Skeletal muscle tissue (tissue), 4 donors: ENCODE measurements around the gene SRSF7. TPM values are rescaled to one million over a fixed set of nuclear protein-coding genes. Genes with fewer than 3 reads are reported as not detected.

Experiments
- H3K27ac ChIP-seq: one replicate; pipeline ENCODE4 v1.7.0; 2013; ENCODE audit warnings: mild to moderate bottlenecking, low read depth, low read length, inconsistent platforms
- H3K27me3 ChIP-seq, 3 donors: one replicate each; pipeline ENCODE4 v1.7.0; 2013; ENCODE audit warnings: low read length in 3 of 3; ENCODE audit not compliant: control insufficient read depth in 3 of 3, insufficient read depth in 3 of 3
- H3K36me3 ChIP-seq, 3 donors: one replicate each; pipeline ENCODE4 v1.7.0; 2013; ENCODE audit warnings: low read length in 3 of 3; ENCODE audit not compliant: control insufficient read depth in 3 of 3, insufficient read depth in 3 of 3
- H3K4me1 ChIP-seq, 3 donors: one replicate each; pipeline ENCODE4 v1.7.0; 2013; ENCODE audit warnings: low read length in 3 of 3, mild to moderate bottlenecking in 3 of 3; ENCODE audit not compliant: control insufficient read depth in 3 of 3, insufficient read depth in 3 of 3
- H3K4me3 ChIP-seq, 3 donors: one replicate each; pipeline ENCODE4 v1.7.0; 2013; ENCODE audit warnings: low read length in 3 of 3
- H3K9ac ChIP-seq, 3 donors: one replicate each; pipeline ENCODE4 v1.7.0; 2013; ENCODE audit warnings: low read length in 3 of 3, mild to moderate bottlenecking in 3 of 3, moderate library complexity in 2 of 3, low read depth in 1 of 3
- H3K9me3 ChIP-seq, 3 donors: one replicate each; pipeline ENCODE4 v1.7.0; 2013; ENCODE audit warnings: low read length in 3 of 3; ENCODE audit not compliant: control insufficient read depth in 3 of 3
- total RNA-seq: library from RNA; depleted of rRNA; stranded (reverse); fragments of >200 nt; gene quantifications from one replicate; pipeline ENCODE4 v1.2.3, GENCODE V29; 2014
- donor health status: Osteomylitis.

SRSF7 gene
- total RNA-seq, 1 donor from 2014 or later: 79.9 TPM

GRCh38 chr2:38735999-38736320, 15.2 kb downstream of the SRSF7 start:
- Histone ChIP-seq H3K27me3 (no peaks in the 10 kb centered on the region), H3K9me3 (no peaks in the 10 kb centered on the region), H3K9ac (no peak overlapping the region), H3K4me3 (no peak overlapping the region), H3K36me3 (peaks cover 23 to 28% (median 24%) of the 10 kb centered on the region in 3 donors), H3K4me1 (peaks cover 0 to 5% (median 3%) of the 10 kb centered on the region in 3 donors), H3K27ac (no peak overlapping the region)

- Histone ChIP-seq H3K4me3 (no peak overlapping the region), H3K9me3 (no peaks in the 10 kb centered on the region), H3K9ac (no peak overlapping the region), H3K36me3 (peaks cover 27 to 30% (median 29%) of the 10 kb centered on the region in 3 donors), H3K4me1 (peaks cover 0 to 5% (median 3%) of the 10 kb centered on the region in 3 donors), H3K27me3 (no peaks in the 10 kb centered on the region), H3K27ac (no peak overlapping the region)
These were observed 16.7 kb downstream of the SRSF7 start for GRCh38 chr2:38734299-38735058.

- Histone ChIP-seq H3K36me3 (peaks cover 29 to 32% (median 30%) of the 10 kb centered on the region in 3 donors), H3K27me3 (no peaks in the 10 kb centered on the region), H3K9me3 (no peaks in the 10 kb centered on the region), H3K9ac (no peak overlapping the region), H3K4me3 (no peak overlapping the region), H3K4me1 (peaks cover 0 to 5% (median 3%) of the 10 kb centered on the region in 3 donors), H3K27ac (no peak overlapping the region)
These were observed 17.7 kb downstream of the SRSF7 start for GRCh38 chr2:38733300-38733971.

GRCh38 chr2:38731684-38732221, 19.4 kb downstream of the SRSF7 start:
- Histone ChIP-seq H3K9me3 (no peaks in the 10 kb centered on the region), H3K4me3 (no peak overlapping the region), H3K9ac (no peak overlapping the region), H3K27me3 (no peaks in the 10 kb centered on the region), H3K27ac (no peak overlapping the region), H3K36me3 (peaks cover 24 to 27% (median 27%) of the 10 kb centered on the region in 3 donors), H3K4me1 (no peaks in the 10 kb centered on the region)

DNA sequence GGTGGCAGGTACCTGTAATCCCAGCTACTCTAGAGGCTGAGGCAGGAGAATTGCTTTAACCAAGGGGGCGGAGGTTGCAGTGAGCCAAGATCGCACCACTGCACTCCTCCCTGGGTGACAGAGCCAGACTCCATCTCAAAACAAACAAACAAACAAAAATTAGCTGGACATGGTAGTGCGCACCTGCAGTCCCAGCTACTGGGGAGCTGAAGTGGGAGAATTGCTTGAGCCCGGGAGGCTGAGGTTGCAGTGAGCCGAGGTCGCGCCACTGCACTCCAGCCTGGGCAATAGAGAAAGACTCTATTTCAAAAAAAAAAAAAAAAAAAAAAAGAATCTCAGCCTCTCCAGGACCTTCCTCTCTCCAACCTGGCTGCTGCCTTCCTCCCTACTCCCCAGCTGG, 20.1 kb downstream of the SRSF7 start:
- Histone ChIP-seq H3K4me1 (no peaks in the 10 kb centered on the region), H3K36me3 (peaks cover 24 to 27% (median 27%) of the 10 kb centered on the region in 3 donors), H3K27ac (no peak overlapping the region), H3K4me3 (no peak overlapping the region), H3K9me3 (no peaks in the 10 kb centered on the region), H3K9ac (no peak overlapping the region), H3K27me3 (no peaks in the 10 kb centered on the region)

DNA sequence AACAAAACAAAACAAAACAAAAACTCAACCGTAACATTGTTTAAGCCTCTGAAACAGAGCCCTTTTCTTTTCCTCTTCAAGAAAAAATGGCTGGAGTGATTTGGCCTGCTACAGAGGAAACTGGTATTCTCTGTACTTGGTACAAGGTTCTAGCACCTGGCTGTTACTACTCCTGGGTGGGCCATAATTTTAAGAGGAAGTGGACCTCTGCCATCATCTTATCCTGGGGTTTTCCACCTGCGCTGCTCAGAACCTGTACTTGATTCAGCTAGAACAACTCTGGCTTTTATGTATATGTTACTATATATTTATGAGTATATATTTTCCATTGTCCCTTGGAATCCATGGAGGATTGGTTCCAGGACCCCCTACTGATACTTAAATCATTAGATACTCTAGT, 22.5 kb downstream of the SRSF7 start:
- Histone ChIP-seq H3K36me3 (peaks cover 23 to 26% (median 23%) of the 10 kb centered on the region in 3 donors), H3K27me3 (no peaks in the 10 kb centered on the region), H3K4me3 (no peak overlapping the region), H3K9ac (no peak overlapping the region), H3K27ac (no peak overlapping the region), H3K9me3 (no peaks in the 10 kb centered on the region), H3K4me1 (peaks cover 0 to 2% (median 1%) of the 10 kb centered on the region in 3 donors)

DNA sequence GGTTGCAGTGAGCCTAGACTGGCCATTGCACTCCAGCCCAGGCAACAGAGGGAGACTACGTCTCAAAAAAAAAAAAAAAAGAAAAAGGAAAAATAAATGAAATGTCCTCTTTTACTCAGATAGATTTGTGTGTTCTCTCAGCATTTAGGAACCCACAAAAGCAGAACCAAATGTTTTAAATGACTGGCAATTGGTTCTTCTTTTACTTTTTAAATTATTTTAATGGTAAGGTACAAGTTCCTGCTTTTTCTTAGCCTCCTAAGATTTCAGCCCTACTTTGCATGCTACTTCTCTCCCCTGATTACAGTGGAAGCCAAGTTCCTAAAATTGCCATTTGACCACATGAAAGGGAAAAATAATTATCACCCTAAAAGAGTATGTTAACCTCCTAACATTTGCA, 23.5 kb downstream of the SRSF7 start:
- H3K9me3 ChIP-seq: no peaks in the 10 kb centered on the region
- H3K36me3 ChIP-seq: peaks cover 17 to 19% (median 17%) of the 10 kb centered on the region in 3 donors
- H3K27ac ChIP-seq: no peak overlapping the region
- H3K9ac ChIP-seq: no peak overlapping the region
- H3K4me3 ChIP-seq: no peak overlapping the region
- H3K27me3 ChIP-seq: no peaks in the 10 kb centered on the region
- H3K4me1 ChIP-seq: peaks cover 3 to 12% (median 7%) of the 10 kb centered on the region in 3 donors

DNA sequence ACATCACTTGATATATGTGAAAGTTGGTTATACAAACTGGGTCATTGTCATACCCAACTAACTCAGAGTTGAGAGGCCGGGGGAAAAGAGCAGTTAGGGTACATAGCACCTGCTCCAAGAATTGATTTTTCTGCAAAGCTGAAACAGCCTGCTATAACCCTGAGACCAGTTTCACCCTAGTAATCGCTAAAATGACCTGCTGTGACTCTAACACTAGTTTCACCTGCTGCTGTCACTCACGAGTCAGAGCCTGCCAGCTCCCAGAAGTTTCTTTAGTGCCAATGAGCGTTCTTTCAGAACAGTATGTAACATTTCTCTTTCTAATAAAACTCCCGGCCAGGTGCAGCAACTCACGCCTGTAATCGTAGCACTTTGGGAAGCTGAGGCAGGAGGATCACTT, 28.0 kb downstream of the SRSF7 start:
- Histone ChIP-seq H3K27me3 (no peaks in the 10 kb centered on the region), H3K9me3 (no peaks in the 10 kb centered on the region), H3K9ac (peak overlapping the region; percentile 64 to 76 (median 65)), H3K36me3 (no peaks in the 10 kb centered on the region), H3K27ac (peak overlapping the region; percentile 82), H3K4me1 (peaks cover 14 to 38% (median 19%) of the 10 kb centered on the region in 3 donors), H3K4me3 (peak overlapping the region; percentile 25 to 54 (median 50))

DNA sequence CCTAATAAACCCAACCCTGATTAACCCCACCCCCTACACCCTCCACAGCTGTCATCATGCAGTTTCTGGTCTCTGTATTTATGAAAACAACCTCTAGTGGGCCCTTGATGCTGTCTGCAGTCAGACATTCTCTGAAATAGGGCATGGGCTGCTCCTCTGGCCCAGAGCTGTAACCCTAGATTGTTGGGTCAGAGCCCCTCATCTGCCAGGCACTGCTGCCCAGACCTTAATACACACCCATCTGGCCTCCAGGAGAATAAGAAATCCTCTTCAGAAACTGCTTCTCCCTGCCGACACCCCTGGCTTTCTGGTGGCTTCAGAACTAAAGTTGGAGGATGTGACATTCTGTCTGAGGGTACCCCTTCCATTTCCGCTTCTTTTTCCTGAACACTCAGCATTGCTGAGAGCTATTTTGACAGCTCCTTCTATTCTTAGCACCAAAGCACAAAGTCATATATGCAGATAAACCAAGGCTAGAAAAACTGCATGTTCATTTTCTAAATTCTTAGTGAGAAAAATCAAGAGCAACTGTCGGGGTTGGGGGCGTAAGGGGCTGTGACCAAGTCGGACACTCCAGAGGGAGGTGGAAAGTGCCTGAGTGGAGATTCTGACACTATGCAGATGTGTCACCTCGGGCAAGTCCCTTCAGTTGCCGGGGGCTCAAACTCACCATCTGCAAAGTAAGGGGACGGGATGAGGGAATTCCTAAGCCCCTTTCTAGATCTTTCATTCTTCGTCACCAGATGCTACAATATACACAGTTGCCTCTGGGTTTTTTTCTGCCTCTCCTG, 28.7 kb downstream of the SRSF7 start:
- peak overlapping the region; percentile 25 to 54 (median 50) for H3K4me3 ChIP-seq

More for the DNA sequence above, 28.7 kb downstream of the SRSF7 start:
- H3K9me3 ChIP-seq: no peaks in the 10 kb centered on the region
- H3K9ac ChIP-seq: peak overlapping the region; percentile 64 to 76 (median 65)
- H3K27me3 ChIP-seq: no peaks in the 10 kb centered on the region
- peak overlapping the region; percentile 82 for H3K27ac ChIP-seq
- H3K36me3 ChIP-seq: no peaks in the 10 kb centered on the region
- peaks cover 14 to 38% (median 19%) of the 10 kb centered on the region in 3 donors for H3K4me1 ChIP-seq
